ENCODE measurements around the gene FAM83E. TPM values are rescaled to one million over a fixed set of nuclear protein-coding genes. Genes with fewer than 3 reads are reported as not detected.

Gene FAM83E
- total RNA-seq, 2 donors from 2014 or later: 2.8 to 8.8 TPM

GRCh38 chr19:48611872-48612271, 3.0 kb downstream of the FAM83E start:
- Histone ChIP-seq H3K4me1 (replicated peaks) (peaks cover 18% of the 10 kb centered on the region), H3K27ac (no peak overlapping the region), H3K9me3 (no peaks in the 10 kb centered on the region), H3K36me3 (peaks cover 16 to 18% of the 10 kb centered on the region in 2 donors), H3K27me3 (replicated peaks; ENCODE audit: insufficient read depth) (no peaks in the 10 kb centered on the region), H3K4me3 (no peak overlapping the region)
- TF ChIP-seq POLR2A (IDR thresholded peaks at IDR 0.05) (no peak), CTCF (IDR thresholded peaks at IDR 0.05) (no peak), POLR2AphosphoS5 (IDR thresholded peaks at IDR 0.05) (no peak)
- 93% methylated on average over 14 of the region's 14 CpGs for WGBS
- no peak for DNase-seq (ENCODE audit: low spot score)
- intact Hi-C loops (cut with DNase I): no loop called here

- Histone ChIP-seq H3K9me3 (no peaks in the 10 kb centered on the region), H3K27me3 (replicated peaks; ENCODE audit: insufficient read depth) (no peaks in the 10 kb centered on the region), H3K36me3 (no peaks in the 10 kb centered on the region), H3K4me3 (no peak overlapping the region), H3K4me1 (replicated peaks) (no peaks in the 10 kb centered on the region), H3K27ac (no peak overlapping the region)
- TF ChIP-seq CTCF (IDR thresholded peaks at IDR 0.05): no peak
- TF ChIP-seq POLR2AphosphoS5 (IDR thresholded peaks at IDR 0.05): no peak
- no peak for TF ChIP-seq POLR2A (IDR thresholded peaks at IDR 0.05)
- no peak for DNase-seq (ENCODE audit: low spot score)
- WGBS: 91% methylated on average over 17 of the region's 20 CpGs
- intact Hi-C loops (cut with DNase I): no loop called here
These were observed 5.2 kb downstream of the FAM83E start for GRCh38 chr19:48609571-48610108.

GRCh38 chr19:48608798-48609263, 6.0 kb downstream of the FAM83E start:
- no peak for DNase-seq (ENCODE audit: low spot score)
- Histone ChIP-seq H3K4me1 (replicated peaks) (no peaks in the 10 kb centered on the region), H3K36me3 (no peaks in the 10 kb centered on the region), H3K9me3 (no peaks in the 10 kb centered on the region), H3K4me3 (no peak overlapping the region), H3K27me3 (replicated peaks; ENCODE audit: insufficient read depth) (no peaks in the 10 kb centered on the region), H3K27ac (no peak overlapping the region)
- TF ChIP-seq CTCF (IDR thresholded peaks at IDR 0.05): peak in 2 of 4 experiments; percentile 38 to 43
- no peak for TF ChIP-seq POLR2A (IDR thresholded peaks at IDR 0.05)
- 20% methylated on average over 9 of the region's 9 CpGs for WGBS
- intact Hi-C loops (cut with DNase I): no loop called here

GRCh38 chr19:48607359-48607755, 7.5 kb downstream of the FAM83E start:
- WGBS: 88% methylated on average over 7 of the region's 7 CpGs
- intact Hi-C loops (cut with DNase I): no loop called here

More at GRCh38 chr19:48607359-48607755, 7.5 kb downstream of the FAM83E start:
- Histone ChIP-seq H3K36me3 (no peaks in the 10 kb centered on the region), H3K4me1 (replicated peaks) (no peaks in the 10 kb centered on the region), H3K4me3 (no peak overlapping the region), H3K27me3 (replicated peaks; ENCODE audit: insufficient read depth) (no peaks in the 10 kb centered on the region), H3K9me3 (no peaks in the 10 kb centered on the region), H3K27ac (no peak overlapping the region)
- TF ChIP-seq POLR2A (IDR thresholded peaks at IDR 0.05) (no peak), POLR2AphosphoS5 (IDR thresholded peaks at IDR 0.05) (no peak), CTCF (IDR thresholded peaks at IDR 0.05) (no peak)
- no peak for DNase-seq (ENCODE audit: low spot score)

All from prostate gland (tissue), 2 donors.